SU-DHL-6 (cell line): ENCODE results near the gene COG1.
"Not testable (repeated sequence)": the region's sequence is repeated elsewhere in the genome, so short reads cannot be mapped to it uniquely, and the experiment has no call there.

Experiments used
- H2AFZ ChIP-seq: fragments of 200-600 bp; sonication (generic); 2 replicates; pipeline ENCODE4 v1.6.1; 2014; ENCODE audit warnings: low read depth, mild to moderate bottlenecking, moderate library complexity, mixed read lengths, antibody characterized with exemption, low read length; ENCODE audit not compliant: severe bottlenecking
- H3F3A ChIP-seq: fragments of 200-600 bp; shearing (Covaris generic); 2 replicates; pipeline ENCODE4 v1.6.0; 2016; ENCODE audit warnings: antibody characterized with exemption, mild to moderate bottlenecking; ENCODE audit not compliant: insufficient read depth
- H3K27ac ChIP-seq: fragments of 200-600 bp; sonication (generic); 2 replicates; pipeline ENCODE4 v1.5.1; 2016; ENCODE audit warnings: low read depth, mild to moderate bottlenecking, low read length, moderate library complexity, mixed read lengths
- H3K27me3 ChIP-seq: fragments of 200-600 bp; sonication (generic), shearing (Covaris generic); 2 replicates; pipeline ENCODE4 v1.6.0; 2014; ENCODE audit warnings: mild to moderate bottlenecking, low read length
- H3K36me3 ChIP-seq: fragments of 200-600 bp; sonication (generic); 2 replicates; pipeline ENCODE4 v1.6.1; 2014; ENCODE audit warnings: mild to moderate bottlenecking, low read length, mixed read lengths
- H3K4me2 ChIP-seq: fragments of 300-600, 200-600 bp; shearing (Covaris generic), sonication (generic); 2 replicates; pipeline ENCODE4 v1.6.0; 2014; ENCODE audit warnings: low read length, low read depth, mild to moderate bottlenecking; ENCODE audit not compliant: poor library complexity, severe bottlenecking
- H3K4me3 ChIP-seq: fragments of 200-600 bp; sonication (generic); 2 replicates; pipeline ENCODE4 v1.5.1; 2014; ENCODE audit warnings: antibody characterized with exemption, low read length, mild to moderate bottlenecking, mixed read lengths; ENCODE audit not compliant: insufficient read depth, poor library complexity, severe bottlenecking
- H3K79me2 ChIP-seq: fragments of 200-600 bp; sonication (generic); 2 replicates; pipeline ENCODE4 v1.6.1; 2014; ENCODE audit warnings: mild to moderate bottlenecking, low read length, moderate library complexity; ENCODE audit not compliant: insufficient read depth
- H3K9ac ChIP-seq: fragments of 200-600 bp; sonication (generic); 2 replicates; pipeline ENCODE4 v1.7.0; 2014; ENCODE audit warnings: mild to moderate bottlenecking, low read length
- H3K9me2 ChIP-seq: fragments of 200-600 bp; sonication (generic); replicated peaks from 2 replicates; pipeline ENCODE4 v1.6.1; 2014; ENCODE audit warnings: low read length; ENCODE audit not compliant: insufficient read depth
- H3K9me3 ChIP-seq: fragments of 200-600 bp; sonication (generic); 2 replicates; pipeline ENCODE4 v1.6.1; 2014; ENCODE audit warnings: low read length, mixed read lengths; ENCODE audit not compliant: insufficient read depth
- H4K20me1 ChIP-seq: fragments of 200-600 bp; sonication (generic); 2 replicates; pipeline ENCODE4 v1.6.1; 2014; ENCODE audit warnings: low read depth, mild to moderate bottlenecking, antibody characterized with exemption, low read length, moderate library complexity, mixed read lengths
- CTCF ChIP-seq: fragments of 200-600 bp; sonication (generic); IDR thresholded peaks from one replicate; pipeline ENCODE4 v1.5.1; 2017; ENCODE audit warnings: antibody characterized with exemption, mild to moderate bottlenecking, low read length, moderate library complexity; ENCODE audit not compliant: insufficient read depth, poor library complexity, severe bottlenecking
- EZH2phosphoT487 ChIP-seq: fragments of 200-600 bp; sonication (generic), shearing (Covaris generic); conservative IDR thresholded peaks from 2 replicates; pipeline ENCODE4 v1.6.1; 2018; ENCODE audit warnings: mild to moderate bottlenecking, antibody characterized with exemption, low read length, moderate library complexity, mixed read lengths

Gene COG1

GRCh38 chr17:73148540-73149334 is 44.1 kb upstream of the COG1 start:
- Histone ChIP-seq H3K36me3 (no peaks in the 10 kb centered on the region), H3F3A (peaks cover 7% of the 10 kb centered on the region), H3K79me2 (no peaks in the 10 kb centered on the region), H3K9me3 (no peaks in the 10 kb centered on the region), H2AFZ (no peak overlapping the region), H3K27ac (no peak overlapping the region), H3K9me2 (no peaks in the 10 kb centered on the region), H4K20me1 (no peaks in the 10 kb centered on the region), H3K4me3 (no peak overlapping the region), H3K27me3 (no peaks in the 10 kb centered on the region), H3K4me2 (no peak overlapping the region), H3K9ac (no peak overlapping the region)
- TF ChIP-seq CTCF: no peak
- TF ChIP-seq EZH2phosphoT487: no peak

DNA sequence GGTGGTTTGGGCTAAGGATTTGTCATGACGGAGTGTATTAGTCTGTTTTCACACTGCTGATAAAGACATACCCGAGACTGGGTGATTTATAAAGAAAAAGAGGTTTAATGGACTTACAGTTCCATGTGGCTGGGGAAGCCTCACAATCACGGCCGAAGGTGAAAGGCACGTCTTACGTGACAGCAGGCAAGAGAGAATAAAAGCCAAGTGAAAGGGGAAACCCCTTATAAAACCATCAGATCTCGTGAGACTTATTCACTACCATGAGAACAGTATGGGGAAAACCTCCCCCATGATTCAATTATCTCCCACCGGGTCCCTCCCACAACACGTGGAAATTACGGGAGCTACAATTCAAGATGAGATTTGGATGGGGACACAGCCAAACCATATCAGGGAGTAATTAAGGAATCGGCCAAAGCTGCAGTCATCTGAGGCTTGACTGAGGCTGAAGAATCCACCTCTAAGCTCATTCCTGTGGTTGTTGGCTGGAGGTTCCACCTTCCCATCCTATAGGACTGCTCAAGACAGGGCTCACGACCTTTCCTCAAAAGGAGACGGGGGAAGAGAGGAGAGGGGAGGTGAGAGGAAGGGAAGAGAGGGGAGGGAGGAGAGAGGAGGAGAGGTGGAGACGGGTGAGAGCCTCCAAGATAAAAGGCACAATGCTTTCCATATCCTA is 42.1 kb upstream of the COG1 start:
- not testable (repeated sequence) for H3K27me3 ChIP-seq, H3K4me3 ChIP-seq, H4K20me1 ChIP-seq, H3K79me2 ChIP-seq, H3K36me3 ChIP-seq, H3K4me2 ChIP-seq, H3K9me2 ChIP-seq, H2AFZ ChIP-seq, H3K9me3 ChIP-seq, H3K9ac ChIP-seq
- H3F3A ChIP-seq: peaks cover 16% of the 10 kb centered on the region
- peak overlapping the region; percentile 80; the same call in 1 of the 2 replicates for H3K27ac ChIP-seq

- peak overlapping the region; percentile 33 for H3K4me2 ChIP-seq
- H3K4me3 ChIP-seq: no peak overlapping the region
Measured at GRCh38 chr17:73151916-73152632, 40.8 kb upstream of the COG1 start.

More at GRCh38 chr17:73151916-73152632, 40.8 kb upstream of the COG1 start:
- H3K9me3 ChIP-seq: no peaks in the 10 kb centered on the region
- H3K27ac ChIP-seq: peak overlapping the region; percentile 80
- H4K20me1 ChIP-seq: no peaks in the 10 kb centered on the region
- no peaks in the 10 kb centered on the region for H3K27me3 ChIP-seq
- no peak overlapping the region for H2AFZ ChIP-seq
- no peak overlapping the region for H3K9ac ChIP-seq
- H3K9me2 ChIP-seq: no peaks in the 10 kb centered on the region
- no peak for TF ChIP-seq EZH2phosphoT487
- no peak for TF ChIP-seq CTCF
- no peaks in the 10 kb centered on the region for H3K79me2 ChIP-seq
- H3K36me3 ChIP-seq: no peaks in the 10 kb centered on the region
- H3F3A ChIP-seq: peaks cover 16% of the 10 kb centered on the region
